ENCODE measurements around the gene SPDYE2B.
"Not testable (repeated sequence)": the region's sequence is repeated elsewhere in the genome, so short reads cannot be mapped to it uniquely, and the experiment has no call there.

DNA sequence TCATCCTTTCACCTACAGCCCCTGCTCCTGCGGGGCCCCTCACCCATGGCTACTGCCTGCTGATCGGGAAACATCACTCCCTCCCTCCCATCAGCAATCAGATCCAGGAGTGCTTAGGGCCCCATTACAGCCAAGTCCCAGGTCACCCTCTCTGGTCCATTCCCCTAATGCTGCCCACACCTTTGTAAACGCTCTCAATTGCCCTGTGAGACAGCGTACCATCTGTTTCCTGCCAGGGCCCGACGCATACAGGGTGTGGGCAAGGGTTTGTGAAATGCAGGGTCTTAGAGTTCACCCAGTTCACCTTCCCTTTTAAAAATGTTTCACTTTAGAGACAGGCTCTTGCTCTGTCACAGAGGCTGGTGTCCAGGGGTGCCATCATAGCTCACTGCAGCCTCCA, 15.8 kb upstream of the SPDYE2B start:
- TF ChIP-seq, protein P1, sequence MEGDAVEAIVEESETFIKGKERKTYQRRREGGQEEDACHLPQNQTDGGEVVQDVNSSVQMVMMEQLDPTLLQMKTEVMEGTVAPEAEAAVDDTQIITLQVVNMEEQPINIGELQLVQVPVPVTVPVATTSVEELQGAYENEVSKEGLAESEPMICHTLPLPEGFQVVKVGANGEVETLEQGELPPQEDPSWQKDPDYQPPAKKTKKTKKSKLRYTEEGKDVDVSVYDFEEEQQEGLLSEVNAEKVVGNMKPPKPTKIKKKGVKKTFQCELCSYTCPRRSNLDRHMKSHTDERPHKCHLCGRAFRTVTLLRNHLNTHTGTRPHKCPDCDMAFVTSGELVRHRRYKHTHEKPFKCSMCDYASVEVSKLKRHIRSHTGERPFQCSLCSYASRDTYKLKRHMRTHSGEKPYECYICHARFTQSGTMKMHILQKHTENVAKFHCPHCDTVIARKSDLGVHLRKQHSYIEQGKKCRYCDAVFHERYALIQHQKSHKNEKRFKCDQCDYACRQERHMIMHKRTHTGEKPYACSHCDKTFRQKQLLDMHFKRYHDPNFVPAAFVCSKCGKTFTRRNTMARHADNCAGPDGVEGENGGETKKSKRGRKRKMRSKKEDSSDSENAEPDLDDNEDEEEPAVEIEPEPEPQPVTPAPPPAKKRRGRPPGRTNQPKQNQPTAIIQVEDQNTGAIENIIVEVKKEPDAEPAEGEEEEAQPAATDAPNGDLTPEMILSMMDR (IDR thresholded peaks at IDR 0.05; ENCODE audit: low read depth, low read length): not testable (repeated sequence)
- TF ChIP-seq, protein P2, sequence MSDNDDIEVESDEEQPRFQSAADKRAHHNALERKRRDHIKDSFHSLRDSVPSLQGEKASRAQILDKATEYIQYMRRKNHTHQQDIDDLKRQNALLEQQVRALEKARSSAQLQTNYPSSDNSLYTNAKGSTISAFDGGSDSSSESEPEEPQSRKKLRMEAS (IDR thresholded peaks at IDR 0.05; ENCODE audit: low read depth, low read length): not testable (repeated sequence)
- not testable (repeated sequence) for TF ChIP-seq POLR2A (IDR thresholded peaks at IDR 0.05; ENCODE audit: extremely low read depth, insufficient read length)
